Glomerular visceral epithelial cell (primary cell): ENCODE data around the gene CHRNE.

Experiments
- DNase-seq: peaks from one replicate; pipeline ENCODE4 v3.0.0-alpha.2; 2016; ENCODE audit errors: extremely low spot score

The CHRNE gene

GRCh38 chr17:4903051-4903818 is at the start of gene CHRNE:
Gene CHRNE, minus strand, starts transcription at chr17:4903098. Its CDS starts 35 bp downstream, at chr17:4903063.
- DNase-seq = peak; percentile 81

GRCh38 chr17:4951486-4951885 is 48.6 kb upstream of the CHRNE start:
- no peak for DNase-seq

- DNase-seq = no peak
Observed at GRCh38 chr17:4950746-4951204, 47.9 kb upstream of the CHRNE start, which contains the start of gene ENO3. Gene ENO3, plus strand, starts transcription at chr17:4951119. Its CDS starts 711 bp downstream, at chr17:4951830.

- no peak for DNase-seq
Observed at GRCh38 chr17:4950075-4950745, 47.3 kb upstream of the CHRNE start.

GRCh38 chr17:4949321-4950074 is 46.6 kb upstream of the CHRNE start:
- peak; percentile 88 for DNase-seq

GRCh38 chr17:4948931-4949320 is 46.0 kb upstream of the CHRNE start:
- peak; percentile 92 for DNase-seq

- DNase-seq = peak; percentile 93
Observed at GRCh38 chr17:4948166-4948930, 45.5 kb upstream of the CHRNE start, which contains the start of gene PFN1. Gene PFN1, minus strand, starts transcription at chr17:4948530. Its CDS starts 136 bp downstream, at chr17:4948394.

- peak; percentile 73 for DNase-seq
Observed at GRCh38 chr17:4947411-4948165, 44.7 kb upstream of the CHRNE start.

GRCh38 chr17:4947010-4947410 is 44.1 kb upstream of the CHRNE start:
- no peak for DNase-seq

GRCh38 chr17:4946312-4946976 is 43.5 kb upstream of the CHRNE start:
- no peak for DNase-seq

- no peak for DNase-seq
Observed at GRCh38 chr17:4945944-4946280, 43.0 kb upstream of the CHRNE start.

GRCh38 chr17:4945176-4945943 is 42.5 kb upstream of the CHRNE start:
- peak; percentile 93 for DNase-seq

- DNase-seq = no peak
Observed at GRCh38 chr17:4944554-4945175, 41.8 kb upstream of the CHRNE start.

GRCh38 chr17:4944163-4944553 is 41.3 kb upstream of the CHRNE start:
- DNase-seq = no peak

GRCh38 chr17:4942760-4943508 is 40.0 kb upstream of the CHRNE start:
- no peak for DNase-seq

- no peak for DNase-seq
Observed at GRCh38 chr17:4941319-4941610, 38.4 kb upstream of the CHRNE start.

GRCh38 chr17:4940555-4941318 is 37.8 kb upstream of the CHRNE start:
- no peak for DNase-seq
